Keratinocyte (primary cell): ENCODE measurements around the gene MROH7. TPM values are rescaled to one million over a fixed set of nuclear protein-coding genes. Genes with fewer than 3 reads are reported as not detected.

Source experiments
- DNase-seq: peaks from one replicate; pipeline ENCODE4 v3.0.0-alpha.2; 2011; ENCODE audit warnings: low read depth, missing footprints, low spot score
- FAIRE-seq: peaks from 2 replicates; lab custom pipeline; 2011; peaks lifted over from hg19 to GRCh38; lab: Jason Lieb, UNC
- H2AFZ ChIP-seq: 2 replicates; pipeline ENCODE4 v1.6.0; 2012; ENCODE audit warnings: low read length, control low read depth, inconsistent platforms; ENCODE audit not compliant: control insufficient read depth
- H3K27ac ChIP-seq: 2 replicates; pipeline ENCODE4 v1.5.1; 2011; ENCODE audit warnings: low read length; ENCODE audit not compliant: control insufficient read depth, insufficient read depth
- H3K27me3 ChIP-seq: 3 replicates; pipeline ENCODE4 v1.6.0; 2011; ENCODE audit warnings: low read length; ENCODE audit not compliant: control insufficient read depth, insufficient read depth; ENCODE audit errors: extremely low read depth
- H3K36me3 ChIP-seq, 2 experiments: 2 replicates in 1 of 2; 3 replicates in 1 of 2; pipeline ENCODE4 v1.5.1; 2011; ENCODE audit warnings: low read length in 2 of 2, mild to moderate bottlenecking in 1 of 2; ENCODE audit not compliant: control insufficient read depth in 2 of 2, insufficient read depth in 2 of 2; ENCODE audit errors: extremely low read depth in 1 of 2
- H3K4me1 ChIP-seq: 3 replicates; pipeline ENCODE4 v1.5.1; 2011; ENCODE audit warnings: low read length; ENCODE audit not compliant: control insufficient read depth, insufficient read depth; ENCODE audit errors: extremely low read depth
- H3K4me2 ChIP-seq: 3 replicates; pipeline ENCODE4 v1.6.0; 2011; ENCODE audit warnings: low read depth, low read length; ENCODE audit not compliant: control insufficient read depth, insufficient read depth; ENCODE audit errors: extremely low read depth
- H3K4me3 ChIP-seq, 3 experiments: fragments of 200-600 bp in 1 of 3; sonication (generic) in 1 of 3; 2 replicates in 2 of 3; 3 replicates in 1 of 3; pipeline ENCODE4 v1.5.1; 2011 to 2016; ENCODE audit warnings: low read length in 3 of 3, mild to moderate bottlenecking in 3 of 3, control low read depth in 2 of 3, inconsistent platforms in 1 of 3, low read depth in 1 of 3, mixed read lengths in 1 of 3, mixed run types in 1 of 3, moderate library complexity in 1 of 3; ENCODE audit not compliant: control insufficient read depth in 2 of 3, insufficient read depth in 2 of 3; ENCODE audit errors: extremely low read depth in 1 of 3
- H3K79me2 ChIP-seq: 2 replicates; pipeline ENCODE4 v1.6.0; 2012; ENCODE audit warnings: low read length; ENCODE audit not compliant: control insufficient read depth, insufficient read depth
- H3K9ac ChIP-seq: 3 replicates; pipeline ENCODE4 v1.6.0; 2011; ENCODE audit warnings: low read length; ENCODE audit not compliant: control insufficient read depth, insufficient read depth; ENCODE audit errors: extremely low read depth
- H3K9me1 ChIP-seq: 3 replicates; pipeline ENCODE4 v1.6.0; 2011; ENCODE audit warnings: low read length; ENCODE audit not compliant: control insufficient read depth, insufficient read depth; ENCODE audit errors: extremely low read depth
- H3K9me3 ChIP-seq: 2 replicates; pipeline ENCODE4 v1.5.1; 2012; ENCODE audit warnings: low read depth, low read length; ENCODE audit not compliant: control insufficient read depth
- H4K20me1 ChIP-seq: 3 replicates; pipeline ENCODE4 v1.6.0; 2011; ENCODE audit warnings: low read length; ENCODE audit not compliant: control insufficient read depth, insufficient read depth; ENCODE audit errors: extremely low read depth
- CTCF ChIP-seq, 3 experiments: IDR thresholded peaks in 1 of 3; conservative IDR thresholded peaks in 1 of 3; optimal IDR thresholded peaks in 1 of 3; 2 replicates in 2 of 3; 3 replicates in 1 of 3; pipeline versions ENCODE3 to v1.5.1; 2011; ENCODE audit warnings: low read length in 3 of 3, mild to moderate bottlenecking in 3 of 3, moderate library complexity in 2 of 3, control low read depth in 1 of 3, inconsistent platforms in 1 of 3; ENCODE audit not compliant: insufficient read depth in 2 of 3; ENCODE audit errors: extremely low read depth in 1 of 3
- EZH2 ChIP-seq: IDR thresholded peaks from one replicate; pipeline ENCODE4 v1.6.1; 2012; ENCODE audit warnings: inconsistent platforms, mild to moderate bottlenecking, low read length, moderate library complexity
- dilution Hi-C: fragments of 300-500 bp; cut with MboI; formaldehyde crosslinking; loops from one replicate; pipeline ENCODE4 v1.7.0; 2020; ENCODE audit warnings: low sequenced_read_pairs; ENCODE audit not compliant: extremely low pct_ligation_motif_present
- polyA plus RNA-seq, 5 experiments: library from polyadenylated mRNA; depleted of rRNA in 3 of 5; stranded (reverse) in 3 of 5; stranded (forward) in 1 of 5; unstranded in 1 of 5; fragments of >200 nt; gene quantifications; 1 replicate in 1 of 5; 2 replicates in 3 of 5; 3 replicates in 1 of 5; pipeline versions ENCODE4 v1.2.1 to v1.2.3, GENCODE V29; 2011 to 2012; ENCODE audit warnings: missing spikeins in 2 of 5, low read depth in 1 of 5, low replicate concordance in 1 of 5

MROH7 gene
- polyA plus RNA-seq, 1 donor (not counting 4 experiments of a cell fraction or from before 2014, with no cell fraction given) = not detected

- no peak overlapping the region for H3K27ac ChIP-seq
- no peaks in the 10 kb centered on the region for H3K9me1 ChIP-seq
- no peak overlapping the region for H3K9ac ChIP-seq
- H3K4me2 ChIP-seq = no peak overlapping the region
- no peaks in the 10 kb centered on the region for H4K20me1 ChIP-seq
- no peaks in the 10 kb centered on the region for H3K36me3 ChIP-seq
- DNase-seq = no peak
- H3K4me3 ChIP-seq = no peak overlapping the region
- no peaks in the 10 kb centered on the region for H3K9me3 ChIP-seq
- H3K27me3 ChIP-seq = peaks cover 3% of the 10 kb centered on the region
- no peak overlapping the region for H2AFZ ChIP-seq
- H3K4me1 ChIP-seq = no peaks in the 10 kb centered on the region
- TF ChIP-seq CTCF (optimal IDR thresholded peaks at IDR 0.05 in 1 of 3, IDR thresholded peaks at IDR 0.05 in 1 of 3, conservative IDR thresholded peaks at IDR 0.05 in 1 of 3; ENCODE audit: extremely low read depth in 1 of 3, insufficient read depth in 2 of 3, low read length in 3 of 3) (no peak), EZH2 (no peak)
- H3K79me2 ChIP-seq = no peaks in the 10 kb centered on the region
- dilution Hi-C loops = no loop called here
- no peak for FAIRE-seq
These were observed 53.6 kb downstream of the MROH7 start for GRCh38 chr1:54695221-54695620.

- H3K9me1 ChIP-seq = no peaks in the 10 kb centered on the region
- H3K4me1 ChIP-seq = no peaks in the 10 kb centered on the region
- H4K20me1 ChIP-seq = no peaks in the 10 kb centered on the region
- H3K9ac ChIP-seq = no peak overlapping the region
- TF ChIP-seq CTCF (optimal IDR thresholded peaks at IDR 0.05 in 1 of 3, IDR thresholded peaks at IDR 0.05 in 1 of 3, conservative IDR thresholded peaks at IDR 0.05 in 1 of 3; ENCODE audit: extremely low read depth in 1 of 3, insufficient read depth in 2 of 3, low read length in 3 of 3) = no peak
- TF ChIP-seq EZH2 = no peak
- DNase-seq (no peak), FAIRE-seq (no peak)
- no peak overlapping the region for H3K4me3 ChIP-seq
- no peaks in the 10 kb centered on the region for H3K36me3 ChIP-seq
- no peaks in the 10 kb centered on the region for H3K9me3 ChIP-seq
- dilution Hi-C loops = no loop called here
- peaks cover 3% of the 10 kb centered on the region for H3K27me3 ChIP-seq
- no peak overlapping the region for H3K4me2 ChIP-seq
- no peak overlapping the region for H3K27ac ChIP-seq
- H2AFZ ChIP-seq = no peak overlapping the region
- H3K79me2 ChIP-seq = no peaks in the 10 kb centered on the region
These were observed 54.2 kb downstream of the MROH7 start for GRCh38 chr1:54695764-54696163.
